Inflammatory macrophage (primary cell): Measurements from ENCODE around the gene EYA2.

Source experiments
- DNase-seq, 2 donors: peaks; one replicate each; pipeline ENCODE4 v3.0.0-alpha.2; 2020 to 2022

The EYA2 gene

DNA sequence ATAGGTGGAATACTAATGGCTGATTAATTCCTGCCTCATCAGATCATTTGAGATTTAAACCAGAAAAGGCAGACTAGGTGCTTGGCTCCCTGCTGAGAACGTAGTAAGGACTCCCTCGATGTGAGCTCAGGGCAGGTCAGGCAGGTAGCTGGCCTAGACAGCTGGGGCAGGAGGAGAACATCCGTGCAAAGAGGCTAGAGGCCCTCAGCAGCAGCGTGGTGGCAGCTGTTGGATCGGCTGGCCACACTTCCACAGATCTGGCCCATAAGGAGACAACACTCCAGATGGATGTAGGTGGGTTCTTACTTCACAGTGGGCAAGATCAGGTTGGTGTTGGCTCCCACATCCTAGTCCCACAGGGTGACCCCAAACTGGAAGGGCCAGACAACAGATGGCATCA lies 38.5 kb downstream of the EYA2 start:
- no peak for DNase-seq

DNA sequence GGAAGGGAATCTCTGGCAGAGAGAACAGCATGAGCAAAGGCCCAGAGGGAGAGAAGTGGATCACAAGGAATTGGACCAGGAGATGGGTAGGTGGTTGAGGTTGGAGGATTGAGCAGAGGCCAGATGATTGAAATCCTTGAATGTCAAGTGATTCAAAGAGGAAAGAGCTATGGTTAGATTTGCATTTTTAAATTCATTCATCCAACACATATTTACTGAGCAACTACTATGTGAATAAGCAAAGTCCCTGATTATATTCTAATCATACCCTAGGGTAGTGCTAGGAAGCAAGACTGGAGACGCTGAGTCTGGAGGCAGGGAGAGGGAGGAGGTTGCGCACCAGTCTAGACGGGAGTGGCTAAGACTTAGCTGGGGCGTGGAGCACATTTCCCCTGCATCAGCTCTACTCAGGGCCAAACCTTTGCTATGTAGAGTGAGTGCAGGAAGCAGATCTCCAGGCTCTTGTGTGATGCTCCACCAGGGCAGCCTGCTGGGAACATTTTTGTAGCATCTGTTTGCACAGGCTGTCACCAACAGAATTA lies 40.2 kb downstream of the EYA2 start:
- DNase-seq: no peak

DNA sequence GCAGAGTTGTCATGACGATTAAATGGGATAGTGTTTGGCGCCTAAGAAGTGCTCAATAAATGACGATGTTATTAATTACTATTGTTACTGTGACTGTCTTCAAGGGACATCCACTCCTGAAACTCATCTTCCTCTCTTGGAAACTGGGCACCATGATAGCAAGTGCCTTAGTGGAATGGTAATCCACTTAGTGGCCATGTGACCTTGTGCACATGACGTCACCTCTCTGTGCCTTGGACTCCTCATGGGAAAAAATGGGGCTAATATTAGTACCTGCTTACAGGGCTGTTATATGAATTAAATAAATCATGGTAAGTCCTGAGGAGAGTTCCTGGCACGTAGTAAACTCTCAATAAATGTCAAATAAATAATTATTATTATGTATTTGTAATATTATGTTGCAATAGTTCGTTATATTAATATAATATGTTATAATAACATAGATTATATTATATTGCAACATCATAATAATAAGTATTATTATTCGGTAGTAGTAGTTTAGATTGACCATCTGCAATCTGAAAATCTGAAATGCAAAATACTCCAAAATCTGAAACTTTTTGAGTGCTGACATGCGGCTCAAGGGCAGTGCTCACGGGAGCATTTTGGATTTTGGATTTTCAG lies 40.9 kb downstream of the EYA2 start:
- DNase-seq: no peak

DNA sequence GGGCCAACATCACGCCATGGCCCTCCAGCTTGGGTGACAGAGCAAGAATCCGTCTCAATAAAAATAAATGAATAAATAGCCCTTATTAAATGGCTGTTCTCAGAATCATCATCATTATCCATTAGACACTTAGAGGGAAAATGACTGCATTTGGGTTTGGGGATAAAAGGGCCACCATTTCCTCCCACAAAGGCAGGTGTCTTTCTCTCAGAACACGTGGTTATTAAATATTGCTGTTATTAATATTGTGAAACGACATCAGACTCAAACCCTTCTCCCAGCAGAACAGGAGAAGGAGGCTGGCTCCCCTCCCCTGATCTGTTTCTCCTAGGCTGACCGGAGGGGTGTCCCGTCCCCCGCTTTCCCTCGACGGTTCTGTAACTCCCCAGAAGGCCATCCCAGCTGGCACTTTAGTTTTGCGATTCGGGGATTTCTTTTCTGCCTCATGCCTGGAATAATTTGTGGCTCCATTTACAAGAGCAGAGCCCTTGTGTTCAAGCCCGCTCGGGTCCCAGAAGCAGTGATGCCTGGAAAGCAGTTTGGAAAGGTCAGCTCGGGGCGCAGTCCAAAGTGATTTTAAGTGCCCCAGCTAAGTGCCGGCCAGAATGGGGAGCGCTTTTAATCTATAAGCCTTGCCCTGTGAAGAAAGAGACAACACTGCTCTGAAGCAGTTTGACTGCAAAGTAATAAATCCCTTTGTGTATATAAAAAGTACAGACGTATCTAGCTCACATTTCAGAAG lies 41.9 kb downstream of the EYA2 start:
- no peak for DNase-seq

DNA sequence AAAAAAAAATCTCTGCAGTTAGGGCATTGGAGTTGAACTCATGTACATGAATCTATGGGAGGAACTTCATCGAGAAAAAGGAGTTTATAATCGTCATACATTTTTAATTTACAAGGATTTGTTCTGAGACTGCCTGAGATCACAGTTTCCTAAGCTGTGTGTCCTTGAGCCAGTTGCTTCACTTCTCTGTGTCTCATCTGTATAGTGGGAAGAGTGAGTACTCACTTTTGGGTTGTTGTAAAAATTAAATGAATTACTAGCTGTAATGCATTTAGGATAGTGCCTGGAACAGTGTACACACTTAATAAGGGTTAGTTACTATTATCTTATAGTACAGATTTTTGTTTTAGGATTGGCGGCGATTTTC lies 42.5 kb downstream of the EYA2 start:
- no peak for DNase-seq

DNA sequence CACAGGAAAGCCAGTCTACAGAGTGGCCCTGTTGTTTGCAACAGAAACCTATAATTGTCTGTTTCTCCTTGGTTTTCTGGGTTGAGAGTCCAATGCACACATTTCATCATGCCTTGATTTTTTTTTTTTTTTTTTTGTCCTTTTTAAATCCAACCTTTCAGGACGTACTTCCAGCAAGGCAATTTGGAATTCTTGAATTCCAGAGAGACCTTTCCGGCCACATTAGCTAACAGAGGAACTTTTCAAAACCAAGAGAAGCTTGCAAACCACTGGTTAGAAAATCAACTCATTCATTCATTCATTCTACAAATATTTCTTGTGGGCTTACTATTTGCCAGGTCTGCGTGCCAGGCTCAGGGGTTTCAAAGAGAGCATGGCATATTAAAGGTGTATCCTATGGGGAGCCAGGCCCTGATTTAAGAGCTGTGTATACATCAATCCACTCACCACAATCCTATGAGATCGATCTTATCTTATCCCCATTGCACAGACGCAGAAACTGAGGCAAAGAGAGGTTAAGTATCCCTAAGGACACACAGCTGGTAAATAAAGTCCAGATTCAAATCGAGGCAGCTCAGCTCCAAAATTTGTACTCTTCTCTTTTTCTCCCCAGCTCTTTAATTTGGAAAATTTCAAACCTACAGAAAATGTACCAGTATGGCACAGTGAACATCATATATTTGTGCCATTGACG lies 43.0 kb downstream of the EYA2 start:
- DNase-seq: no peak

DNA sequence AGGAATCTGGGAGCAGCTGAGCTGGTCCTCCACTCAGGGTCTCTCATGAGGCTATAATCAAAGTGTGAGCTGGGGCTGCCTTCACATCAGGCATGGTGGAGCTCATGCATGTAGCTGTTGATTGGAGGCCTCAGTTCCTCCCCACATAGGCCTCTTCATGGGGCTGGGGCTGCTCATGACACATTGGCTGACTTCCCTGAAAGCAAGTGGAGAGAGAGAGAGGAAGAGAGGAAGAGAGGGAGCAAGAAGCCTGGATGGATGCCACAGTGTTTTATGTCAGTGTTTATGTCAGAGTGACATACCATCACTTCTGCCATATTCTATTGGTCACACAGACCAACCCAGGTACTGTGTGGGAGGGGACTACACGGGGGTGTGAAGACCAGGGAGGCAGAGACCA lies 43.8 kb downstream of the EYA2 start:
- no peak for DNase-seq

DNA sequence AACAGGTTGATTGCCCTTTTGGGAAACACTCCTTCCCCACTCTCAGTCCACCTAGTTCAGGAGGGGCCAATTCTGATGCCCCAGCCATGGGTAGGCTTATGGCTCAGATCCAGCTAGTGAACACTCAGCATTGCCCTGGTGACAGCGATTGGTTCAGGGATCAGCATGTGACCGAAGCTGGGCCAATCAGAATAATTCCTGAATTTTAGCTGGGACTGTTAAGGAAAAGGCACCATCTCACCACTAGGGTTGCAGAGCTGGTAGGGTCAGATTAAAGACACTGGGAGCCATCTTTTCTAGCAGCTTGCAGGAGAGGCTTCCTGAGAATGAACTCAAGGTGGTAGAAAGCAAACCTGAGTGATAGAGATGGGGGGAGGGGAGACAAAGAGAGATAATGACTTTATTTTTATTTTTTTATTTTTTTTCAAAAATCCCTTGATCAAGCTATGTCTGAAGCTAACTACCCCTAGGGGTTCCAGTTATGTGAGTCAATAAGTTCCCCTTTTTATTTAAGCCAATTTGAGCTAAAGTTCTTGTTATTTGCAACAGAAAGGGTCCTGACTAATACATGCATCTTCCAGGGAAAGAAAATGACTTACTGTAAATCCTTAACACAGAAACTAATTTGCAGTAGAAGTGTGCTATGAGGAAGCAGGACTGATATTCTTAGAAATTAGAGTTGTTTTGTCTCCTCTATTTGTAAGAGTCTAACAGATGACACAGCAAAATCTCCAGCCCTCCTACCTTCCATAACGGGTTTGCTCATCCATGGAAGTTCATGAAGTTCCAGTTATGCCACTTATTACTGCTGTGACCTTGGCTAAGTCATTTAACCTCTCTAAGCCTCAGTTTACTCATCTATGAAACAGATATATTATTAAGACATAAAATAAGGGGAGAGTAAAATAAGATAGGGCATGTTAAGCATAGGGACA lies 44.7 kb downstream of the EYA2 start:
- peak; percentile 7 to 20 for DNase-seq

DNA sequence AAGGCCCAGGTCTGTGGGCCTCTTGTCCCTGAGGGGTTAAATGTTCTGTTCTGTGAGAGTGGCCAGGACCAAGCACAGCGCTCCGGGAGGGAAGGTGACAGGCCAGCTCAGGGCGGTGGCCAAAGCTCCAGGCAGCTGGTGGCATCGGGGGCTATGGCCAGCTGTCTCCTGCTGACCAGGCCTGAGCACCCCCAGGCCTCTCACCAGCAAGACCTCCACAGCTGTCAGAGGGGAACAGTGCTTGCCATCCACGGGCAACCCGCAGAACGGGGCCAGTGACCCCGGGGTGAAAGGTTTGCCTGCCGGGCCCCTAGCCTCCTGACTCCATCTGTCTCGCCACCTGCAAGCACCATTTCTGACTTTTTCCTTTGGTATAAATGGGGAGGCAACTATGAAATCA lies 46.0 kb downstream of the EYA2 start:
- no peak for DNase-seq

DNA sequence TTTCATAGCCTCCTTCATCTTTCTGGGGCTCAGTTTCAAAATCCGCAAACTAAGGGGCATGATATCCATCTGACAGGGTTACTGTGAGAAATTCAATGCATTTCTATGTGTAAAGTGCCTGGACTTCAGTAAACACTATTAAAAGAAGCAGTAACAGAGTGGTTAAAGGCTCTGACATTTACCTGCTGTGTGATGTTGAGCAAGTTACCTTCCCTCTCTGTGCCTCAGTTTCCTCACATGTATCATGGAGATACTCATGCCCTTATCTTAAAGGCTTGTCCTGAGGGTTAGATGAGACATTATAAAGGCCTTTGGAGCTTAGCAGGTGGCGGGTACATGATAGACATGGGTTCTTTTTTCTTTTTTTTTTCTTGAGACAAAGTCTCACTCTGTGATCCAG lies 46.8 kb downstream of the EYA2 start:
- no peak for DNase-seq

DNA sequence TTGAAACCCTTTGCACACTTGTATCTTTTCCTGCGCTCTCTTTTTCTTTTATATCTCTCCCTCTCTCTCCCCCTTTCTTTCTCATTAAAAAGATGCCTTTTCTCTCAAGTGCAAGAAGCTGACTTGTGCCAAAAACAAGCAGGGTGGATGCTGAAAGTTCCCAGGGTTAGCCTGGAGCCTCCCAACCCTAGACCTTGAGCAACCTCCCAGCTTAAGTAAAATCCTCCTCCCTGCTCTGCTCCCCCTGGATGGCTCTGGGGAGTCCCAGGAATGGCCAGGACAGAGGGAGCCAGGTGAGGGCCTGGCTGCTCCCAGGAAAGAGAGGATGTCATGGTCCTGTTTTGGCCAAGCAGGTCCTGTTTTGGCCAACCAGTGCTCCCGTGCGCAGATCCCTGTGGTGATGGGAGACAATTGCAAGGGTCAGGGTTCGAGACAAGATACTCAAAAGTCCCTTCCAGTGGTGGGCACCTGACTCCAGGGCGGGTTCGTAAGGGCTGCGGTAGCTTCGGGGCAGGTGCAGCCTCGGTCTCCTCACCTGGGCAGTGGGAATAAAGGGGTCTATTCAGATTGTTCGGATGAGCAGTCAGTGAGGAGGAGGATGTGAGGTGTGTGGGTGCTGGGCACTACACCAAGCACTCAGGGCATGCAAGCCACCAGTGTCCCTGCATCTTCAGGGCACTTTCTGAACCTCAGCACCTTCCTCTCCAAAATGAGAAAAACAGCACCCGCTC lies 49.4 kb downstream of the EYA2 start:
- no peak for DNase-seq

DNA sequence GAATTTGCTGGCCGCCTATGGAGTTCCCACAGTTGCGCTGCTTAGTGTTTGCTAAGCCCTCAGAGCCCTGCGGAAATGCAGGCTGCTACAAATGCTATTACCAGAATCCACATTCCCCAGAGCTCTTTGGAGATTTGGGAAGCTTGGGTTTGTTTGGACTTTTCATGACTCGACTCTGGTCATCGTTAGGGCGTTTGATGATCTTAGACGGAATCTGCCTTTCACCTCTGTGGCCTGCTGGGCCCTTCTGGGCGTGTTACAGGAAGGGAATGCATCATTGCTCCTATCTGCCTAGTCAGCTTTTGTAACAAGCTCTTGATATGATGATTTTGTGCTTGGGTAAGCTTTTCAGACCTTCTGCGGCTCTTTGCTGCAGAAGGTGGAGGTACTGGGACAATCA lies 50.8 kb downstream of the EYA2 start:
- DNase-seq: no peak

DNA sequence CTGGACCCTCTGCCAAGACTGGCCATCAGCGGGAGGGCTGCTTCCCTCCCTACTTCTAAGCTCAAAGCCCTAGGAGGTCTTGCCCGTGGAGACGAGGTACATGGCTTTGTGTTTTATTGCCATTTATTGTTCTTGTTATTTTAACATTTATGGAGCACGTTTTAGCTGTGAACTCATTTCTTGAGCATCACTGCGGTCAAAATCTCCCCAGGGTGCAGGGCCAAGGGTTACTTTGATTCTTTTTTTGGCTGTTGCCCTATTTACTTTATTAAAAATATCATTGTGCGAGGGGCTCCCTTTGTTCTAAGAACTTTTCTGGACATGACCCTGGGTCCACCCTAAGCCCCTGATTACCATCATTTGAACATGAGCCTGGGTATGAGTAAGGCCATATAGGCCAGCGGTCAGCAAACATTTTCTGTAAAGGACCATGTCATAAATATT lies 51.6 kb downstream of the EYA2 start:
- no peak for DNase-seq

DNA sequence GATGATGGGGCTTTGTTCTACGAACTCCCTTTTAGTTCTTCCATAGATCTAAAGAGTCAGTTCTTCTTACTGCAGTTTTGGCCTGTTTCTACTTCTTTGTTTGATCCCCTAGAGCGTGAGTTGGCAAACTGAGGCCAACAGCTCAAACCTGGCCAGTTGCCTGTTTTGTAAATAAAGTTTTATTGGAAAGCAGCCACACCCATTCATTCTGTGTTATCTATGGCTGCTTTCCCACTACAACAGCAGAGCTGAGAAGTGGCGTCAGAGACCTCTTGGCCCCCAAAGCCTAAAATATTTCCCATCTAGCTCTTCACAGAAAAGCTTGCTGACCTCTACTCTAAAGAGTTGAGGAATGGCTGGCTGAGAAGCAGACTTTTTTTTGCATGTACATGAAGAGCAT lies 52.2 kb downstream of the EYA2 start:
- no peak for DNase-seq

DNA sequence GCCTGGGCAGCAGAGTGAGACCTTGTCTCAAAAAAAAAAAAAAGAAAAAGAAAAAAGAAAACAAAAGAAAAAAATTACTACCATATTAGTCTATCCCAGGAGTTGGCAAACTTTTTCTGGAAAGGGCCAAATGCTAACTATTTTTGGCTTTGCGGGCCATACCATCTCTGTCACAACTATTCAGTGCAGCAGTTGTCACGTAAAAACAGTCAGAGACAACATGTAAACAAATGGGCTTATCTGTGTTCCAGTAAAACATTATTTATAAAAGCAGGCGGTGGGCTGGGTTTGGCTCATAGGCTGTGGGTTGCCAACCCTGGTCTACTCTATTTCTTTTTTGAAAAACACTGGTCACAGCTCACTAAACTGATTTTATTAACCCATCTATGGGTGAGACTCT lies 53.4 kb downstream of the EYA2 start:
- no peak for DNase-seq

DNA sequence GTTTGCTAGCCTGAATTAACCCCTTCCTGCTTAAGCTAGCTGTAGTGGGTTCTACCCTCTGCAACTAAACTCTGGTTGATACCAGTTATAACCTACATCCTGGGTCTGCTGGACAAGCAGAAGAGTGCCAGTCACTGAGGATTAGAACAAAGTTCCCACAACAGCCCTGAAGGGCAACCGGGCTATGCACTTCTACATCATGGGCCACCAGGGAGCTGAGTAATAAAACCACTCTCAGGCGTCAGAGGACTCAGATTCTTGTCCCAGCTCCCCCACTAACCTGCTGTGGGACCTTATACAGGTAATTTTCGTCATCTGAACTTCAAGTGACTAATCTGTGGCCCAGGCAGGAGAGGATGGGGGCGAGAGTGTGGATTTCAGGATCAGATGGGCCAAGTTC lies 56.8 kb downstream of the EYA2 start:
- DNase-seq: no peak

DNA sequence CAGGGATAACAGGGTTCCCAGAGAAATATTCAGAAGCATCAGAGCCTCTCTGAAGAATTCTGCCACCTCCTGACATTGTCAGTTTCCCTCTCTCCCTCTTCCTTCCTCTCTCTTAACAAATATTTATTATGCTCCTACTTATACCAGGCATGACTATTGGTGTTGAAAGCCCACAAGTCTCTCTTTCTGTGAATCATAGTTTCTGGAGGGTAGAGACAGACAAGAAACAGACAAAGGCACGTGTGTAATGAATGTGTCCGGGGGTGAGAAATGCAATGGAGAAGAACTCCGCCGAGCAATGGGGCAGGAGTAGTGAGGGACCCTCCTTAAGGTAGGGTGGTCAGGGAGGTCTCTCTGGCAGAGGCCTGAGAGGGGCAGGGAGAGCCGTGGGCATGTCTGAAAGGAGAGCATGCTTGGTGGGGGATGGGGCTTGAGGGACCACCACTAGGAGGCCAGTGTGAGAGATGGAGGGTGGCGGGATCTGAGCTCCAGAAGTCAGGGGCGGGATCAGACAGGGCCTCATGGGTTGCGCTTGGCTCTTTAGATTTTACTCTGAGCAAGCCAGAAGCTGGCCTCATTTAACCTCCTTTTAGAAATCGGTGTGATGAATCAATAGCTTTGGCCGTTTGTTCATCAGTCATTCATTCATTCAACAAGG lies 57.3 kb downstream of the EYA2 start:
- no peak for DNase-seq

DNA sequence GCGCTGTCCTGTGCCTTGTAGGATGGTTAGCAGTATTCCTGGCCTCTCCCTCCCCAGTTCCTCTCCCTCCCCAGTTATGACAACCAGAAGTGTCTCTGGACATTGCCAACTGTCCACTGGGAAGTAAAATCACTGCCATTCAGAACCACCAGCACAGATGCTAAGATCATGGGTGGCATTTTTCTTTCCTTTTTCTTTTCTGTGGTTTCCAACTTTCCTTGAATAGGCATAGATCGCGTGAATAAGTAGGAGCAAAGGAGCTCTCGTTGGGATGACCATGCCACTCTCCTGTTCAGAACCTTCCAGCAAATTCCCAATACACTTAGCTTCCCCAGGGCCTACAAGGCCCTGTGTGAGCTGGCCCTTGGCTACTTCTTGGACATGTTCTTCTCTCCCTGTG lies 59.0 kb downstream of the EYA2 start:
- no peak for DNase-seq

DNA sequence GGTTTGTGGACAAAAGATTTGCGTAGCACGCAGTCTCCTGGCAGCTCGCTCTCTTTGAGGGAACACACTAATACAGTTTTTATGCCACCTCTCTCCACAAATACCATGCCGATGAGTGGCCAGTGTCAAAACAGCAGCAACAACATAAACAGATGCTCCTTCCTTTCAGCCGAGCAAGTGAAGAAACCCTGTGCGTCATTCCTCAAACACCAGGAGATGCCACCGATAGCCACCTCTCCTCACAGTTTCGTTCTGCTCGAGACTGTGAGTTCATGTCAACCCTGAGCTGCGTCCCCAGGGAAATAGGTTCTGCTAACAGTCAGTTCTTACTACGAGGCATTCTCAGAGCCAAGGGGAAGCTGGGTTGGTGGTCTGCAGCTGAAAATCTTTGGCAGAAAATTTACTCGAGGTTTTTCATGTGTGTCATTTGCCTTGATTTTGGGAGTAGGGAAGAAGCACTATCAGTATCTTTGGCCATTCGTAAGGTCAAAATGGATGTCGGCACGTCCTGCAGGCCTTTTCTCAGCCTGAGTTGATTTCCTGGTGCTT lies 59.9 kb downstream of the EYA2 start:
- no peak for DNase-seq

DNA sequence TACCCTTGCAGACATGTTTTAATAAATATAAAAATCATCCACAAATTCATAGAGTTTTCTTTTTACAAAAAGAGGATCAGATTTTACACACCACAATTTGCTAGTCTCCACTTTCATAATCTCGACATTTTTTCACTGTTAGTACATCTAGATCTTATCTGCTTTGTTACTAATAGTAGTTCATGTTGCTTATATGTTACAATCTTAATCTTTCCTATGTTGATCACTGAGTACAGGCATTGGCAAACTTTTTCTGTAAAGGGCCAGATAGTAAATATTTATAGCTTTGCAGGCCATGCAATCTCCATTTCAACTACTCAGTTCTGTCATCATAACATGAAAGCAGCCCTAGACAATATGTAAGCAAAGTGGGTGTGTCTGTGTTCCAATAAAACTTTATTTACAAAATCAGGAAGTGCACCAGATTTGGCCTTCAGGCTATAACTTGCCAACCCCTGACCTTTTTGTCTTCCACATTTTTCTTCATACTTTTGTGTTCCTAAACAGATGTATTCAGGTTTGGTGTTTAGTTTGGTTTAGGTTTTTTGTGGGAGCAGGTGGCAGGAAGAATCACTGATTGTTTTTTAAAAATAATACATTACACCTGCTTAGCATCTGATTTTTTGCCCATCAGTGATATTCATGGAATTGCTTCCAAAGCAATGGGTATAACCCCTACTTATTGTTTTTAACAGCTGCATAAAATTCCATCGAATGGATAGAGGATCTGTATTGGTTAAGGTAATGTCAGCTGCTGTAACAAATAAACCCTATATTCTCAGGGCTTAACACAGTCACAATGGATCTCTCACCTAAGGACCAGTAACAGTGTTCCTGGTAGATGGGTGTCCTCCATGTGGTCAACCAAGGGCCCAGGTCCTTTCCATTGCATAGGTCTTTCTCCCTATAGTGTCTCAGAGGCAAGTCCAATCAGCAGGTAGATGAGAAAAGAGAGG lies 61.2 kb downstream of the EYA2 start:
- DNase-seq: no peak
